ENCODE measurements around the gene GRID2IP.

- no peak for TF ChIP-seq POLR2A (IDR thresholded peaks at IDR 0.05)
- TF ChIP-seq CTCF (IDR thresholded peaks at IDR 0.05), result no peak
These were observed 4.9 kb upstream of the GRID2IP start for GRCh38 chr7:6556196-6556595.

Measured in testis (tissue), 2 donors.